NOMO-1 treated with DMSO at 0.1 percent for 48 hours (cell line): ENCODE results near the gene PRKCH.

Source experiments
- DNase-seq: peaks from one replicate; lab custom pipeline; 2025; ENCODE audit not compliant: unreplicated experiment; lab: John Stamatoyannopoulos, UW

The PRKCH gene

DNA sequence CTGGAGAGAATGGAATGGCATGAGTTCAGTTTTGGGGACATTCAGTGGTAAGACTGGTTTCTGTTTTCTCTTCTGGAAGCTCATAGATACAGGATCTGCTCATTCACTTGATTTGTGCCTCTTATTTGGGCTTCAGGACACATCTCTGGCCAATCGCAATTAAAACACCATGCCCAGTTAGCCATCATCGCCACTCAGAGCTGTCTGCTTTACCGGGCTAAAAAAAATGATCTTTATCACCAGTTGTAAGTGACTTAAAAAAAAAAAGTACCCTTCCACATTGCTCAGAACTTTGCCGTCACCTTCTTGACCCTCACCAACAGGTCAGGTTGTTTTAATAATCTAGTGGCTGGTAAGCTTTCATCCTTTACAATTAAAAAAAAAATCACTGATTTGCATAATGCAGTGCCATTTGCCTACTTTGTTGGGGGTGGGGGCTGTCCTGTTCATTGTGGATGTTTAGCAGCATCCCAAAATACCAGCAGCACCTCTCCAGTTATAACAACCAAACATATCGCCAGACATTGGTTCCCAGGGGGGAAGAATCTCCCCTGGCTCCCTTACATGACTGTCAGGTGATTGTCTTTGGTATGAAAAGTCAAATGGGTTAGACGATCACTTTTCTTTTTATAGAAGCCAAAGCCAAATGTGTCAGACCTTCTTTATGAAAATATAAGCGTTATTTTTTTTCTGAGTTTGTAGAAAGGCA is 150.1 kb downstream of the PRKCH start:
- no peak for DNase-seq

DNA sequence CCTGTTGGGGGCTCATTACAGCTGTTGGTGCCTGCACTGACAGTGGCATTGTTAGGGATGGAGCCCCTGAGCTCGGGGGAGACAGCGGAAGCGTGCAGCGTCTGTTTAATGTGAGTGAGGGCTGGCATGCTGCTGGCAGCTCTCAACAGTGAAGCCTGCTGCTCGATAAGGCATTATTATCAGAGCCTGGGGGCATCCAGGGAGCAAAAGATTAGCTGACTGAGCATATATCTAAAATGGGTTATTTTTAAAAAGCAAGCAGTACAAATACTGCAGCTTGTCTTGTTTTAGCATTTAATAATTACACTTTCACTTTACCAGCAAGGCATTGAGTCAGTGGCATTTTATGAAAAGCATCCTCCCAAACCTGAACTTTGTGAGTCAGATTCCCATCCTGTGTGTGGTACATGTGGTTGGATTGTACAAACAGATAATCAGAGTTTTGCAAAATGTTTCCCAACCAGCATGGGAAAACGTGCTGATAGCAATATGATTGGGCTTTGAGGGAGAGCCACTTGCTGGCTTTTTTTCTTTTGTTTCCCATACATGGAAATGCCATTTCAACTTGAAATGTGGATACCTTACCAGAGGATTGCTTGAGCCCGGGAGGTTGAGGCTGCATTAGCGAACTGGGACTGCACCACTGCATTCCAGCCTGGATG is 150.8 kb downstream of the PRKCH start:
- DNase-seq: peak; percentile 43

DNA sequence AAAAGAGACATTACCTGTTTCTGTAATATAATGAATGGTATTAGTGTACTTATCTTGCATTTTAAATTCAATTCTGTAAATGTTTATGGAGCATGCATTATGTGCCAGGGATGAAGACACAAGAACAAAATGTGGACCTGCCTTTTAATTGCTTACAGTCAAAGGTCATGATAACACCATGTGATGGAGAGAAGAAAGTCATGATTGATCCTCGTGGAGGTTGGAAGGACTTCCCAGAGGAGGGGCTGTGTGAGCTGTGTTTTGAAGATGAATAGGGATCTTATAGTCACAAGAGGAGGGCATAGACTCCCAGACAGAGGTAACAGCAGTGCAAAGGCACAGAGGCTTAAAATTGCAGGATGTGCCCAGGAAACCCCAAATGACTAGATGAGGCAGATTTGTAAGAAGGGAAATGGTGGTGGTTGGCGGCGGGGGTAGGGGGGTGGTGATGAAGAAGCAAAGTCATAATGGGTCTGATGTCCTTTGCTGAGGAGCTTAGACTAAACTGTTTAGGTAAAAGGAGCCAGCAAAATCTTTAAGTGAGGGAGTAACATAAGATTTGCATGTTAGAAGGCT is 151.5 kb downstream of the PRKCH start:
- no peak for DNase-seq

DNA sequence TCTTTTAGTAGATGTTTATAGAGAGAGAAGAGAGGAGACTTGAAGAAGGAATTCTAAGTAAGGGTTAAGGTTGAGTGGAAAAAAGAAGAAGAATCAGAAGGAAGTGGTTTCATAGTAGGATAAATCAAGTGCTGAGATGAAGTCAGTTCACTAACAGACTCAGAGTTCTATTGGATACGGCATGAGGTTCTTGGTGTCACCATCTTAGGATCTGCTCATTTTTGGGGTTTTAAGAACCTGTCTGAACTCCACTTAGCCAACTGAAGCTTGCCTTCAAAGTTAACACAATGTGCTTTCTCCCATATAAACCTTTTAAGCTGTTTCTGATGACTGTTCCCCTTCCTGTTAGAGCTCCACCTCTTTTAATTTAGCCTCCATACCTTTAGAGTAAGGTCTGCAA is 152.6 kb downstream of the PRKCH start:
- peak; percentile 69 for DNase-seq

DNA sequence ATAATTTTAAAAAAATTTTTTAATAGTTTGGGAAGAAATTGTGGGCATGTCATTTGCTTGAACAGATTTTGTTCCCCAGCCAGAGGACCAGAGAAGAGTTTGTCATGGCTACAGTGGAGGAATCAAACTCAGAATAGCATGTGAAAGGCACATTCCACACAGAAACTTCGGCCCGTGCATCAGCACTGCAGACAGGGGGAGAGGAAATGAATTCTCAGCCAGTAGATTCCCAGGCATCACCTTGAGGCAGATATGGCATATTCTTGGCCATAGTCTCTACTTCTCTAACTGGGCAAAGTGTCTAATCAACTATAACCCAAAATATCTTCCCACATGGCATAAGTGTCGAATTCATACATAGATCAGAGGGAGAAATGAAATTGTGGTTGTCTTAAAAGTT is 153.3 kb downstream of the PRKCH start:
- DNase-seq: no peak

DNA sequence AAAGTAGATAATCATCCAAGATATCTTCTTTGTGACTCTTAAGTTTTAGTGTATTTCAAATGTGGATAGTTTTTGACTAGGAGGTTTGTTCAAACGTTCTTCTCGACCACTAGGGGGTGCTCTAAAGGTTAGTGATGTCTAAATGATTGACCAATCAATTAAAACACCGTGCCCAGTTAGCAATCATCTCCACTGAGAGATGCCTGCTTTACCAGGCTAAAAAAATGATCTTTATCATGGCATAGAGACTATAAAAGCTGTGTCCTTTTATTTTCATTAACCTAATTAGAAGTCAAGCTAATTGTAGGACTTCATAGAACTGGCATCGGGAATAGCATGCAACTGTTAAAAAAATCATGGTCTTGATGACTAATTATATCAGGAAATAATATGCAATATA is 153.9 kb downstream of the PRKCH start:
- peak; percentile 75 for DNase-seq

DNA sequence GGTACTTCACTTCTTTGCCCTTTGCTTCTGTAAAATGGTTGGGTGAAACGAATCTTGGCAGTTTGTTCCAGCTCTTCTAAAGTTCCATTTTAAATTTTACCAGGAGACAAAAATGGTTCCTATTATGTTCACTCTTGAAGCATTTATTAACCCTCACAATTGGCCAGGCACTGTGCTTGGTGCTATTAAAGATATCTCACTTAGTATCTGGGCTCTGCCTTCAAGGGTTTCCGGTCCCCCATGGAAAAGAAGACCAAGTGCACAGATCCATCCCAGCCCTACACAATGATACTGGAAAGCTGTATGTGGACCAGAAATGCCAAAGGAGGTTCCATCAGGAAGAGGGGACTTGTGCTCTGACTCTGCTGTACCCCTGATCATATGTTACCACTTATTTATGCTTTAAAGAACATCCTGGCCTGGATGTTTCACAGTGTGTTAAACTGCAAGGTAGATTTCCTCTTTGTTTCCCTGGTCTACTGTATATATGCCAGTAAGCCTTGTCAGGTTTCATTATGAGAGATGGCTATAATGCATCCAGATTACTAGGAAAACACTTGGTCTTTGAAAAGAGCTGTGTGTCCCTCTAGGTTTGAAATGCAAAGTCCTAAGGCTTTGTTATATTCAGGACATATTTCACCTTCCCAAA is 154.8 kb downstream of the PRKCH start:
- no peak for DNase-seq

DNA sequence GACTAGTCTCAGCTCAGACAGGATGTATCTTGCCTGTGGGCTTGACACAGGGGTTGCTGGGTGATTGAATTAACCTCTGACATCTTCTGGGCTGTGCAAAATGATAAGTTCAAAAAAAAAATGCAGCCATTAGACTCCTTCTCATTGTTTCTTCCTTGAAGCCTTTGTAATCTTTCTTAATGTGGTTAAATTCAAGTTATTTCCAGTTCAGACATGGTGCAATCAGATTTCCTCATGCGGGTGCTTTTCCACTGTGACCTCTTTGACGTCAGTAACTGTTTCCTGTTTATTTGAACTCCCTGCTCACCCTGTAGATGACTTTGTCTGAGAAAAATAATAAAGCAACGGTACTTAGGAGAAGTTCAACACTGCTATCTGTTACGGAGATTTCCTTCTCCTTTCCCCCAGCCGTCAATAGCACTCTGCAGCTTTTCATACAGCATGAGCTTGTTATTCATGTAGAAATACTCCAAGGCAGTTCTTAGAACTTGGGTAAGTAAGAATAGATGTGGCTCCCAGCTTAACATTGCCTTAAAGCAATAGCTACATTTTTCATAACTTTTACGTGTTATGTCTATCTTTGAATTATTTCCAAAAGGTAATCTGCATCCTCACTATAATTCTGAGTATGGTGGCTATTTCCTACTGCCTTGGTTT is 155.5 kb downstream of the PRKCH start:
- peak; percentile 99 for DNase-seq

DNA sequence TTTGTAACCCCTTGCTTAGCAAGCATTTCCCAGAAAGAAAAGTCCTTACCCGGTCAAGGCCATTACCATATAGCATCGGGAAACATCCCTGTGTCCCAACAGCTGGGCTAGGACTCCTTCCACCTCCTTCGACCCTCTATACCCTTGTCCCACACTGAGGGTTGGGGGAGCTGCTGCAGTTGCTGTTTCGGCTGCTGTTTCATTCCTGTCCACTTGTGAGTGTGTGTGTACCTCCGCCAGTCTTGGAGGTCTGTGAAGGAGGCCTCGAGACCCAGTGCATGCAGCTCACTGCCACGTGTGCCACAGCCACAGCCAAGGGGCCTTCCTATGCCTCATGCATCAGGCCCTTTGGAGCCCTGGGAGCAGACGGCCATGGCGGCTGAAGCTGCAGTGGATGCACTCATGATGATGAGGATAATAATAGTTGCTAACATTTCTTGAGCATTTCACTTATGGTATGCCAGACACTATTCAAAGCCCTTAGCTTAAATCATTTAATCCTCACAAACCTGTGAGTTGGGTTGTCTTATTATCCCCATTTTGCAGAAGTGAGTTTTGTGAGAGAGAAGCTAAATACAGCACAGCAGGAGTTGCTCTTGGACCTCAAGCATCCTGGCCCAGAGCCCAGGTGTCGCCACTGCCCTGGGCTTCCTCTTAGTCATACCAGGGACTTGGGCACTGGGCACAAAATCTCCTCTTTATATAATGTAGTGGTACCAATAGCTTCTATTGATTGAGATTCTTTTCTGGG is 156.5 kb downstream of the PRKCH start:
- no peak for DNase-seq

DNA sequence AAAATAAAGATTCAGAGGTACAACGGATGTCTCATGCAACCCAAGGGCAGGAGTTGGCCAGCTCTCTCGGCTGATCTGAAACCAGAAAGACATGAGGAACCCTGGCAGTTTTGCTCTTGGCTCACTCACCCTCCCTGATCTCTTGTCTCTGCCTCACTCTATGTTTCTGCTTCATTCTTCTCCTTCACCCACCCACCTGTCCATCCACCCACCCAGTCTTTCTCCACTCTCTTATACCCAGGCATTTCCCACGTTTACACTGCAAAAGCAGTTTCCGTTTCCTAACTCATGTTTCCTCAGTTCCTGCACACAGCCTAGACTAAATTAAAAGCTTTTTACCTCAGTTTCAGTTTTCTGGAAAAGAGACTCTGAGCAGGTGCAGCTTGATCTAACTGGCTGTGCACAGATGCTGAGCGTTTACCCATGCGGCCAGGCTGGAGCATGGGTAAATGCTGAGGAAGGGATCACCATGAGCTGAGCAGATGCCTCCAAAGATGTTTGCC is 157.6 kb downstream of the PRKCH start:
- peak; percentile 18 for DNase-seq

DNA sequence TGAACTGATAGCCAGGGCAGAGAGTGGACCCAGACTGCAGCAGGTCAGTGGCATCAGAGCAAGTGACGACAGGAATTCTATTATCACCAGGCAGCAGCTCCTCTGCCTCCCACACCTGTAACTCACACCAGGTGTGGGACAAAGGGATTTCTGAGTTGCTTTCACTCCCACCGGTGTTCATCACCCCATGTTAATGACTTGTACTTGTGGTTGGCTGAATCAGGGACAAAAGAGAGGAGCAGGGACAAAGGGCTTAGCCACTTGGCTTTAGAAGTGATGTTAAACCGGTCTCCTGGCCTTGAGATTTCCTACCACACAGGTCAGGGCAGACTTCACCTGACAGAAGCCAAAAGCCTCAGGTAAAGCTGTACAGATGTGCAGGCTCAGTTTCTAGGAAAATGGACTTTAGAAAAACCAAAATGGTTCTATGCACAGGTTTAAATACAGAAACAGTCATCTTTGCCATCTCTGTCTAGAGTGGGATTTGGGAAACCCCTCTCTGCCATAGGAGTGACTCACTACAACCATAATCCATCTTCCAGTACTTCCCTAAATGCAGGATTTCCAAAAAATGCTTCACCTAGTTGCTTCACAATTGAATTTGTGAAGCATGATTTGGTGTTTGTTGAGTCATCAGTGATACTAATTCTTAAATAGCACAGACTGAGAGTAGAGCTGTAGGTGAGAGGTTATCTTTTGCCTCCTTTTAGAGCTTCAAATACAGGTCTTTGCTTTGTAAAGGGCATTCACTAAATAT is 158.5 kb downstream of the PRKCH start:
- peak; percentile 63 for DNase-seq

DNA sequence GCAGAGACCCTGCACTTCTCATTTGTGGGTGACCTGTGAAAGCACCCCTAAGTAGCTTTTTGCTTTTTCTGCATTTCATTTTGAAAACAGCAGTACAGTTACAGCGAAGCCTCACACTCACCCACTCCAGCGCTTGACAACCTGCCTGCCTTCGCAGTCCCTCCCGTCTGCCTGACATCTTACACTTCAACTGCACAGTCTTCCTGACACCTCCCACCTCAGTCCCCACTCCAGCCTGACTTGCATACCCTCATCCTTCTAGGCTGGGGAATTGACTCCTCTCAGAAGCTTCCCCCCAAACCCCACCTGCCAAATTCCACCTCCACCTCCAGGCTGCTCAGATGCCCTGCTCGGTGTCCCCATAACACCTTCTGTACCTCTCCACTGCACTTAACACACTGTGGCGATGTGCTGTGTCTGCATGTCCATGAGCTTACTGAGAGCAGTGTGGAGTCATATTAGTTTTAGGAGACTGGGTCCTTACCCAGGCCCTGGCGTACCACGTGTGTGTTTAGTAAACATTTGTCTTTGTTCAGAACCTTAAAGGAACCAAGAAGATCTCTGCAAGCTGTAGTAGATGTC is 159.4 kb downstream of the PRKCH start:
- DNase-seq: no peak

DNA sequence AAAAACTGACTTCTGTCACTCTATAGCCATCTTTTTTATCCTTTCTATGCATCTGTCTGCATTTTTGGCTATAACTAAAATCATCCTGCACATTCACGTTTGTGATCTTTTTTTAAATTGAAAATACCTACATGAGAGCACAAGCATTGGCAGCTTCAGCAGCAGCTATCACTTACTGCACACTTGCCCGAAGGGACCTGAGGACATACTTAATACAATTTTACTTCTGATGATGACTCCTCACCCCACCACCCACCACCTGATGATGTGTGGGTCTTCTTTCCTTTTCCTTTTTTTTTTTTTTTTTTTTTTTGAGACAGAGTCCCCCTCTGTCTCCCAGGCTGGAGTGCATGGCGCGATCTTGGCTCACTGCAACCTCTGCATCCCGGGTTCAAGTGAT is 160.3 kb downstream of the PRKCH start:
- DNase-seq: no peak

DNA sequence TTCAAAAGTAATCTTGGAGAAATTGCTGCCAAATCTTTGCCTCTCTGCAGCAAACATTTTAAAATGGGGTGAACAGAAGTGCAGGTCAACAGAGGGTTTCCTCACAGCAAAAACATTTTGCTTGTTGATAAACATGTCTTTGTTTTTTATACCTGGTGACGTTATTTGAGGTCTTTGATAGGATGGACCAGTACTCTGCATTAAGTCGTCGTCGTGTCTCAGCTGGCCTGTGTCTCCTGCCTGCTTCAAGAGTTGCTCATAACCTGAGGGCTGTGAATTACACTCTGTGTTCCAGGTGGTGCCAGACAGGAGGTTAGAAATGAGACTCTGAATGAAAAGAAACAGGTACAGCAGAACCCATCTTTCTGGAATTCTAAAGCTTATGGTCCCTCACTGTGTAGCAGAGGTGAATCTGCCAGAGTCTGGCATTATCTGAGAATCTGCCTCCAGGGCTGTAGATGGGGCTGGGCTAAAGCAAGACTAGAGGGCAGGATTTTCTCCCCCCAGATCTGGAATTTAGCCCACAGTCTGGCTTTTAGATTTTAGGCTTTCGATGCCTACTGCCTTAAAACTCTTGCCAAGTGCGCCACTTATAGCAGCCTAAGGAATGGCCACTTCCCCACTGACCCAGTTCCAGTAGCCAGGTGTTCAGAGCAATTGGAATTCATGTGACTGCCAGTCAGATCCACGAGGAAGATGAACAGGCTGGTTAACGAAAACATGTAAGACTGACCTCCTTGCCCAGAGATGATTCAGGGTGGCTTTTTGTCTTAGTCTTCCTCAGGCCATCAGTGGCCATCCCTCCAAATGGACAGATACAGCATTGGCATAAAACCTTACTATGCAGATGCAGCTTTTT is 161.2 kb downstream of the PRKCH start:
- DNase-seq: no peak

DNA sequence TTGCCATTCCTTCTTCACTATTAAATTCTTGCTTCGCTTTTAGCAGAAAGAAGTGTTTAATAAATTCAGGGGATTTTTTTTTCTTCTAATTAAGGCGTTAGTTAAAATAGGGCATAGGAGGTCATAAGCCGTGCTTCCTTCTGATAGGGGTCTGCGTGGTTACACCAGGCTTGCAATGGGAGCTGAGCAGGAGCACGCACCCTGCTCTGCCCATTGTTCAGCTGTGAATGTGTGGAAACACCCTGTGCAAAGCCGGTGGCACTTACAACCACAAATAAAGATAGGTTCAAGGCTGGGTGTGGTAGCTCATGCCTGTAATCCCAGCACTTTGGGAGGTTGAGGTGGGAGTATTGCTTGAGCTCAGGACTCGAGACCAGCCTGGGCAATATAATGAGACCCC is 162.1 kb downstream of the PRKCH start:
- DNase-seq: no peak

DNA sequence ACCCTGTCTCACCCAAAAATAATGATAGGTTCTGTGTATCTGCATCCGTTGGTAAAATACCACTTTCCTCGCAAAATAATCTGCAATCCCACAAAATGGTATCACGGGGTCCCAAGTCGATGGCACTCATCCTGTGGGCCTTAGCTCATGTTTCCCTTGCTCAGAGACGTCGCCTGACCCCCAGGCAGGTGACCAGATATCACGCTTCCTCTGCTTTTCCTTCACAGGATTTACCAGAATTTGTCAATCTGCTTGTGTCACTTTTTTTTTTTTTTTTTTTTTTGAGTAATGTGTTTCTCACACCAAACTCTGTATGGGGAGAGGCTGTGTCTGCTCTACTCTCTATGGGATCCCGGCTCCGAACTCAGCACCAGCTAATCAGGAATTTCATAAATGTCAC is 162.7 kb downstream of the PRKCH start:
- DNase-seq: no peak

DNA sequence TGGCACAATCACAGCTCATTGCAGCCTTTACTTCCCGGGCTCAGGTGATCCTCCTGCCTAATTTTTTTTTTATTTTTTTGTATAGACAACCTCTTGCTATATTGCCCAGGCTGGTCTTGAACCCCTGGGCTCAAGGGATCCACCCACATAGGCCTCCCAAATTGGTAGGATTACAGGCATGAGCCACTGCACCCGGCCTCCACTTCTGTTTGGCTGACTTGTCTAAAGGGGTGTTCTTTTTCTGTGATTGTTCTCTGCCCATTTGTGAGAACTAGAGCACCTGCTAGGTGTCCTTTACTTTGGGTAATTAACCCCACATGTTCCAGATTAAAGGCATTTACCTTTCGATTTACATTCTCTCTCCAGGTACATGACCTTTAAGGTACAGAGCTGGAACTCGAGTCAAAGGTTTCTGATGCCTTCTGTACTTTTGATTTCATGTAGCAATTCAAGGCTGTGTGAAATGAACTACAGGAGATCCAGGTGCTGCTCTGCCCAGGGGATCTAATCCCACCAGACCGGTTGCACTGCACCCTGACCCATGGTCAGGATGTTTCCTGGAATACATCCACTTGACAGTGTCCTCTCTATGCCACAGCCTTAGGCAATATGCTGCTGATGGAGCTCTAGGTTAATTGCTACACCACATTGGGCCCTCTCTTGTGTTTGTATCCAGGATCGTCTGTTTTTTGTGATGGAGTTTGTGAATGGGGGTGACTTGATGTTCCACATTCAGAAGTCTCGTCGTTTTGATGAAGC is 163.6 kb downstream of the PRKCH start:
- DNase-seq: no peak

DNA sequence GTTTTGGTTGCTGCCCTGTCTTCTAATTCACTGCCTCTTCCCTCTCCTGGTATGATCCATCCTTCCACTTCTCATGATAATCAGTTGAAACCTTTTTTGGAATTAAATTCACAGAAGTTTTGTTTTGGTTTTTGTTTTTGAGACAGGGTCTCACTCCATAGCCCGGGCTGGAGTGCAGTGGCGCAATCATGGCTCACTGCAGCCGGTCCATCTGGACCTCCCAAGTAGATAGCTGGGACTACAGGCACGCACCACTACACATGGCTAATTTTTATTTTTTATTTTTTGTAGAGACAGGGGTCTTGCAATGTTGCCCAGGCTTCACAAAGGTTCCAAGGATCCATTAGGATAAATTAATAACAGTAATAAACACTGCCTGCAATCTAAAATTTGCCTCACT is 164.3 kb downstream of the PRKCH start:
- DNase-seq: no peak
